HG02852 (cell line): Measurements from ENCODE around the gene GRWD1.

Experiments used
- ATAC-seq: cut with Tn5 transposase; IDR thresholded peaks from one replicate; pipeline ENCODE4 v1.9.1; 2021; ENCODE audit warnings: mild to moderate bottlenecking, moderate library complexity; ENCODE audit not compliant: unreplicated experiment

GRWD1 gene

GRCh38 chr19:48421548-48421947 lies 24.2 kb upstream of the GRWD1 start:
- no peak for ATAC-seq

GRCh38 chr19:48424694-48425219 lies 21.0 kb upstream of the GRWD1 start:
- no peak for ATAC-seq

- no peak for ATAC-seq
Observed at GRCh38 chr19:48428670-48429069, 17.1 kb upstream of the GRWD1 start.

GRCh38 chr19:48433337-48433736 lies 12.4 kb upstream of the GRWD1 start:
- ATAC-seq = no peak

- no peak for ATAC-seq
Observed at GRCh38 chr19:48436586-48436985, 9.2 kb upstream of the GRWD1 start.

- no peak for ATAC-seq
Observed at GRCh38 chr19:48441360-48442050, 4.3 kb upstream of the GRWD1 start.

GRCh38 chr19:48442116-48443035 lies 3.4 kb upstream of the GRWD1 start:
- no peak for ATAC-seq

- no peak for ATAC-seq
Observed at GRCh38 chr19:48443256-48443655, 2.5 kb upstream of the GRWD1 start.

- ATAC-seq = no peak
Observed at GRCh38 chr19:48443731-48444128, 2.1 kb upstream of the GRWD1 start.

GRCh38 chr19:48444129-48444935 lies 1.5 kb upstream of the GRWD1 start:
- ATAC-seq = no peak

- no peak for ATAC-seq
Observed at GRCh38 chr19:48444936-48445200, 915 bp upstream of the GRWD1 start.

GRCh38 chr19:48445256-48445605 lies 552 bp upstream of the GRWD1 start:
- ATAC-seq = no peak

- ATAC-seq = no peak
Observed at GRCh38 chr19:48446579-48446978, 796 bp downstream of the GRWD1 start.

- no peak for ATAC-seq
Observed at GRCh38 chr19:48448563-48448962, 2.8 kb downstream of the GRWD1 start.

GRCh38 chr19:48450441-48450840 lies 4.7 kb downstream of the GRWD1 start:
- ATAC-seq = no peak

GRCh38 chr19:48450863-48451262 lies 5.1 kb downstream of the GRWD1 start:
- ATAC-seq = no peak

GRCh38 chr19:48451624-48452023 lies 5.8 kb downstream of the GRWD1 start:
- no peak for ATAC-seq

GRCh38 chr19:48452289-48453190 lies 6.8 kb downstream of the GRWD1 start:
- ATAC-seq = no peak

- no peak for ATAC-seq
Observed at GRCh38 chr19:48454150-48454730, 8.5 kb downstream of the GRWD1 start.
